Stomach smooth muscle (tissue), 2 donors: ENCODE data around the gene NKIRAS1.

Source experiments
- H3K27ac ChIP-seq: one replicate; pipeline ENCODE4 v1.7.0; 2013; ENCODE audit warnings: mild to moderate bottlenecking, low read length, inconsistent platforms
- H3K27me3 ChIP-seq, 2 donors: one replicate each; pipeline ENCODE4 v1.7.0; 2013; ENCODE audit warnings: low read length in 2 of 2; ENCODE audit not compliant: insufficient read depth in 2 of 2, control insufficient read depth in 1 of 2
- H3K36me3 ChIP-seq, 2 donors: one replicate each; pipeline ENCODE4 v1.7.0; 2013; ENCODE audit warnings: low read length in 2 of 2; ENCODE audit not compliant: control insufficient read depth in 2 of 2, insufficient read depth in 2 of 2
- H3K4me1 ChIP-seq: one replicate; pipeline ENCODE4 v1.7.0; 2013; ENCODE audit warnings: low read length; ENCODE audit not compliant: control insufficient read depth, insufficient read depth
- H3K4me3 ChIP-seq, 2 donors: one replicate each; pipeline ENCODE4 v1.7.0; 2013; ENCODE audit warnings: low read length in 2 of 2
- H3K9ac ChIP-seq, 2 donors: one replicate each; pipeline ENCODE4 v1.7.0; 2013; ENCODE audit warnings: low read length in 2 of 2, mild to moderate bottlenecking in 1 of 2
- H3K9me3 ChIP-seq, 2 donors: one replicate each; pipeline ENCODE4 v1.7.0; 2013; ENCODE audit warnings: low read length in 2 of 2; ENCODE audit not compliant: control insufficient read depth in 2 of 2
- donor health status: healthy.
- donor health status: Pancreatic carcinoma.

Gene NKIRAS1

GRCh38 chr3:23940775-23941174, 24.0 kb upstream of the NKIRAS1 start:
- Histone ChIP-seq H3K36me3 (no peaks in the 10 kb centered on the region), H3K9me3 (no peaks in the 10 kb centered on the region), H3K27ac (no peak overlapping the region), H3K27me3 (no peaks in the 10 kb centered on the region), H3K4me1 (no peaks in the 10 kb centered on the region), H3K4me3 (no peak overlapping the region), H3K9ac (no peak overlapping the region)

- no peaks in the 10 kb centered on the region for H3K36me3 ChIP-seq
- no peaks in the 10 kb centered on the region for H3K4me1 ChIP-seq
- no peak overlapping the region for H3K4me3 ChIP-seq
- H3K27ac ChIP-seq, result no peak overlapping the region
- H3K9ac ChIP-seq, result no peak overlapping the region
- no peaks in the 10 kb centered on the region for H3K27me3 ChIP-seq
- H3K9me3 ChIP-seq, result no peaks in the 10 kb centered on the region
These were observed 21.9 kb upstream of the NKIRAS1 start for GRCh38 chr3:23938688-23939087.

GRCh38 chr3:23937296-23937695, 20.5 kb upstream of the NKIRAS1 start:
- H3K27ac ChIP-seq, result no peak overlapping the region
- no peaks in the 10 kb centered on the region for H3K9me3 ChIP-seq
- no peaks in the 10 kb centered on the region for H3K27me3 ChIP-seq
- H3K4me3 ChIP-seq, result no peak overlapping the region
- H3K4me1 ChIP-seq, result no peaks in the 10 kb centered on the region
- no peaks in the 10 kb centered on the region for H3K36me3 ChIP-seq
- H3K9ac ChIP-seq, result no peak overlapping the region

- no peaks in the 10 kb centered on the region for H3K36me3 ChIP-seq
- H3K27me3 ChIP-seq, result no peaks in the 10 kb centered on the region
- H3K4me3 ChIP-seq, result no peak overlapping the region
- H3K9me3 ChIP-seq, result no peaks in the 10 kb centered on the region
- no peaks in the 10 kb centered on the region for H3K4me1 ChIP-seq
- no peak overlapping the region for H3K9ac ChIP-seq
- no peak overlapping the region for H3K27ac ChIP-seq
These were observed 17.5 kb upstream of the NKIRAS1 start for GRCh38 chr3:23934253-23934652.

GRCh38 chr3:23932571-23932970, 15.8 kb upstream of the NKIRAS1 start:
- Histone ChIP-seq H3K4me1 (no peaks in the 10 kb centered on the region), H3K9me3 (no peaks in the 10 kb centered on the region), H3K4me3 (no peak overlapping the region), H3K27ac (no peak overlapping the region), H3K9ac (no peak overlapping the region), H3K36me3 (no peaks in the 10 kb centered on the region), H3K27me3 (no peaks in the 10 kb centered on the region)

GRCh38 chr3:23931597-23931996, 14.8 kb upstream of the NKIRAS1 start:
- Histone ChIP-seq H3K9ac (no peak overlapping the region), H3K4me3 (no peak overlapping the region), H3K36me3 (no peaks in the 10 kb centered on the region)

GRCh38 chr3:23928524-23928923, 11.7 kb upstream of the NKIRAS1 start:
- Histone ChIP-seq H3K9ac (no peak overlapping the region), H3K27me3 (no peaks in the 10 kb centered on the region), H3K36me3 (no peaks in the 10 kb centered on the region), H3K9me3 (no peaks in the 10 kb centered on the region), H3K4me1 (no peaks in the 10 kb centered on the region), H3K27ac (no peak overlapping the region), H3K4me3 (no peak overlapping the region)

More at GRCh38 chr3:23931597-23931996, 14.8 kb upstream of the NKIRAS1 start:
- Histone ChIP-seq H3K4me1 (no peaks in the 10 kb centered on the region), H3K9me3 (no peaks in the 10 kb centered on the region), H3K27ac (no peak overlapping the region), H3K27me3 (no peaks in the 10 kb centered on the region)

GRCh38 chr3:23926736-23927135, 9.9 kb upstream of the NKIRAS1 start:
- no peaks in the 10 kb centered on the region for H3K4me1 ChIP-seq
- no peak overlapping the region for H3K27ac ChIP-seq
- peaks cover 0 to 6% of the 10 kb centered on the region in 2 donors for H3K36me3 ChIP-seq
- H3K9ac ChIP-seq, result no peak overlapping the region
- no peak overlapping the region for H3K4me3 ChIP-seq
- no peaks in the 10 kb centered on the region for H3K9me3 ChIP-seq
- no peaks in the 10 kb centered on the region for H3K27me3 ChIP-seq

GRCh38 chr3:23926246-23926645, 9.5 kb upstream of the NKIRAS1 start:
- no peak overlapping the region for H3K4me3 ChIP-seq
- no peak overlapping the region for H3K27ac ChIP-seq
- no peak overlapping the region for H3K9ac ChIP-seq
- no peaks in the 10 kb centered on the region for H3K4me1 ChIP-seq
- H3K9me3 ChIP-seq, result no peaks in the 10 kb centered on the region
- H3K36me3 ChIP-seq, result peaks cover 0 to 6% of the 10 kb centered on the region in 2 donors
- H3K27me3 ChIP-seq, result no peaks in the 10 kb centered on the region

- H3K4me3 ChIP-seq, result no peak overlapping the region
- H3K36me3 ChIP-seq, result peaks cover 7 to 17% of the 10 kb centered on the region in 2 donors
- H3K9ac ChIP-seq, result no peak overlapping the region
These were observed 7.0 kb upstream of the NKIRAS1 start for GRCh38 chr3:23923786-23924185.

GRCh38 chr3:23921052-23921511, 4.3 kb upstream of the NKIRAS1 start:
- no peaks in the 10 kb centered on the region for H3K27me3 ChIP-seq
- H3K27ac ChIP-seq, result no peak overlapping the region
- H3K9ac ChIP-seq, result no peak overlapping the region
- H3K4me1 ChIP-seq, result peaks cover 14% of the 10 kb centered on the region
- H3K4me3 ChIP-seq, result no peak overlapping the region
- peaks cover 8 to 21% of the 10 kb centered on the region in 2 donors for H3K36me3 ChIP-seq
- H3K9me3 ChIP-seq, result no peaks in the 10 kb centered on the region

More at GRCh38 chr3:23923786-23924185, 7.0 kb upstream of the NKIRAS1 start:
- Histone ChIP-seq H3K9me3 (no peaks in the 10 kb centered on the region), H3K27ac (no peak overlapping the region), H3K27me3 (no peaks in the 10 kb centered on the region), H3K4me1 (peaks cover 6% of the 10 kb centered on the region)
